ENCODE results near the gene TCP10L.

DNA sequence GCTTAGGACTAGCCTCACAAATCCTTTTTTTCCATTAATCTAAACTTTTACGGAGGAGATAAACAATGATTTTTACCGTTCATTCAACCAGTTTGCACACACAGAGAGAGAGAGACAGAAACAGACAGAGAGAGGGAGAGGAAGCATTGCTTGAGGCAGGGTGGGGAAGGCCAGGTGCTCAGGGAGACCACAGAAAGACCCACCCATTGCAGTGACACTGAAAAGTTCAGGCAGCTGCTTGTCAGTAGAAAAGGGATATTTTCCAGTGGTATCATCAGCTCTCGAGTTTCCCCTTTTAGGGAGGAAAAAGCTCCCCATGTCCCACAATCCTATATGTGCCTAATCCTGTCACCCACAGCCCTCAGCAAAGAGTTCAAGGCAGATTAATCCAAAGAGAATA lies 27.2 kb downstream of the TCP10L start:
- TF ChIP-seq CTCF (IDR thresholded peaks at IDR 0.05; ENCODE audit: insufficient read depth, low read depth, low read length) (no peak), EZH2 (IDR thresholded peaks at IDR 0.05; ENCODE audit: insufficient read depth, low read length) (no peak)
